Activated CD8-positive, alpha-beta memory T cell treated with anti-CD3 and anti-CD28 coated beads, Interleukin-2, amount 50 U/mL, for 24 hours (primary cell): ENCODE measurements around the gene PTP4A2.
"Not testable (repeated sequence)": the region's sequence is repeated elsewhere in the genome, so short reads cannot be mapped to it uniquely, and the experiment has no call there.

Experiments used
- DNase-seq: peaks from one replicate; pipeline ENCODE4 v3.0.0-alpha.2; 2020; ENCODE audit errors: extremely low read depth

PTP4A2 gene

GRCh38 chr1:31924839-31925238, 13.3 kb downstream of the PTP4A2 start:
- DNase-seq: no peak

- DNase-seq: no peak
Measured at GRCh38 chr1:31923901-31924535, 14.2 kb downstream of the PTP4A2 start.

- no peak for DNase-seq
Measured at GRCh38 chr1:31920956-31921355, 17.2 kb downstream of the PTP4A2 start.

- DNase-seq: no peak
Measured at GRCh38 chr1:31919591-31919990, 18.6 kb downstream of the PTP4A2 start.

DNA sequence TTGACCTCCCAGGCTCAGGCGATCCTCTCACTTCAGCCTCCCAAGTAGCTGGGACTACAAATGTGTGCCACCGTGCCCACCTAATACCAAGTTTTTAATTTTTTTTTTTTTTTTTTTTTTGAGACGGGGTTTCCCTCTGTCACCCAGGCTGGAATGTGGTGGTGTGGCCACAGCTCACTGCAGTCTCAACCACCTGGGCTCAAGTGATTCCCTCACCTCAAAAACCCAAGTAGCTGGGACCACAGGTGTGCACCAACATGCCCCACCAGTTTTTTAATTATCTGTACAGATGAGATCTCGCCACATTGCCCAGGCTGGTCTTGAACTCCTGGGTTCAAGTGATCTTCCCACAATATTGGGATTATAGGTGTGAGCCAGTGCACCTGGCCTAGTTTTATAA, 22.7 kb downstream of the PTP4A2 start:
- DNase-seq: no peak

DNA sequence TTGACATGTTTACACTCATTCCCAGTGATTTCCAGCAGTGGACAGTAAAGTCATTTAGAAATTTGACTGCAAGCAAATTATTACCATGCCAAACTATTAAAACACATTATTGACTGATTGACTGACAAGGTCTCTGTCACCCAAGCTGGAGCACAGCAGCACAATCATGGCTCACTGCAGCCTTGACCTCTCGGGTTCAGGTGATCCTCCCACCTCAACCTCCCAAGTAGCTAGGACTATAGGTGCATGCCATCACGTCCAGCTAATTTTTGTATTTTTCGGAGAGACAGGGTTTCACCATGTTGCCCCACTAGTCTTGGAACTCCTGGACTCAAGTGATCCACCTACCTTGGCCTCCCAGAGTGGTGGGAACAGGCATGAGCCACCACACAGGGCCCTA, 24.2 kb downstream of the PTP4A2 start:
- no peak for DNase-seq

GRCh38 chr1:31912839-31913239, 25.3 kb downstream of the PTP4A2 start:
- DNase-seq: no peak

GRCh38 chr1:31911994-31912780, 26.0 kb downstream of the PTP4A2 start:
- no peak for DNase-seq

GRCh38 chr1:31910933-31911332, 27.2 kb downstream of the PTP4A2 start:
- DNase-seq: no peak

DNA sequence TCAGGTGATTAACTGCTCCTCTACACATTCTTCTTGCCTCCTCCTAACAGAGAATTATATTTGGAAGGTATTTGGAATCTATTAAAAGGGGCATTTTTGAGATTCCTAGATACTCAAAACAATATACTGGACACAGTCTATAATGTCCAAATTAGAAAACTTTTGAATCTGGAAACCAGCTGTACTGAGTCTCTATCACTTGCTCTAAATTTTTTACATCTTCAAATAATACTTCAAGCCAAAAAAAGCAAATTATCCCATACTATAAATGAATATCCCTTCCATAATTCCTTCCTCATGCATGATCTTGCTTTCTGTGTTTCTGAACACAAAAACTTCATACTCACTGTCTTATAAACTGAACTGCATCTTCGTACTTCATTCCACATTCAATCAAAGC, 28.5 kb downstream of the PTP4A2 start:
- DNase-seq: no peak

- no peak for DNase-seq
Measured at GRCh38 chr1:31906557-31906956, 31.6 kb downstream of the PTP4A2 start.

- no peak for DNase-seq
Measured at GRCh38 chr1:31905681-31906080, 32.5 kb downstream of the PTP4A2 start.

GRCh38 chr1:31905093-31905509, 33.1 kb downstream of the PTP4A2 start:
- no peak for DNase-seq

DNA sequence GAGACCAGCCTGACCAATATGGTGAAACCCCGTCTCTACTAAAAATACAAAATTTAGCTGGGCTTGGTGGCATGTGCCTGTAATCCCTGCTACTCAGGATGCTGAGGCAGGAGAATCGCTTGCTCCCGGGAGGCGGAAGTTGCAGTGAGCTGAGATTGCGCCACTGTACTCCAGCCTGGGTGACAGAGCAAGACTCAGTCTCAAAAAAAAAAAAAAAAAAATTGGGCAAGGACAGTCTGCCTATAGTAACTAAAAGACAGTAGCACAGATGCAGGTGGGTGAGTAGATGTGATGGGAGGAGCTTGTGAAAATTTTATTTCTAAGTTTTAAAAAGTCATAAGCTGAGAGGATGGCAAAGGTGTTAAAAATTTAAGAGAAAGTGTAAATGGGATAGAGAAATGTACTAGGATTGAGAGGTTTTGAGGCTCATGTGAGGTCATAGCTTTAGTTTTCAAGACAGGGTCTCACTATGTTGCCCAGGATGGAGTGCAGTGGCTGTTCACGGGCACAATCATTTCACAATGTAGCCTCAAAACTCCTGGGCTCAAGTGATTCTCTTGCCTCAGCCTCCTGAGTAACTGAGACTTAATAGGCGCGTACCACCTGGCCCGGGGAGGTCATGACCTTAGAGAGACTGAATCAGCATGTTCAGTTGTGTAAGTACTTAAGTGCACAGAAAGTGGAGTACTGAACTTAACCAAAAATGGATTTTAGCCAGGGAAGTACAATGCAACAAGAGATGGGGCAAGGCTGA, 33.7 kb downstream of the PTP4A2 start:
- no peak for DNase-seq

GRCh38 chr1:31902510-31902860, 35.7 kb downstream of the PTP4A2 start:
- no peak for DNase-seq

GRCh38 chr1:31901838-31902509, 36.2 kb downstream of the PTP4A2 start:
- no peak for DNase-seq

GRCh38 chr1:31900790-31901189, 37.4 kb downstream of the PTP4A2 start:
- no peak for DNase-seq

GRCh38 chr1:31897526-31898100, 40.6 kb downstream of the PTP4A2 start:
- no peak for DNase-seq

GRCh38 chr1:31895474-31896198, 42.5 kb downstream of the PTP4A2 start:
- not testable (repeated sequence) for DNase-seq

- DNase-seq: no peak
Measured at GRCh38 chr1:31891280-31891679, 46.9 kb downstream of the PTP4A2 start.

DNA sequence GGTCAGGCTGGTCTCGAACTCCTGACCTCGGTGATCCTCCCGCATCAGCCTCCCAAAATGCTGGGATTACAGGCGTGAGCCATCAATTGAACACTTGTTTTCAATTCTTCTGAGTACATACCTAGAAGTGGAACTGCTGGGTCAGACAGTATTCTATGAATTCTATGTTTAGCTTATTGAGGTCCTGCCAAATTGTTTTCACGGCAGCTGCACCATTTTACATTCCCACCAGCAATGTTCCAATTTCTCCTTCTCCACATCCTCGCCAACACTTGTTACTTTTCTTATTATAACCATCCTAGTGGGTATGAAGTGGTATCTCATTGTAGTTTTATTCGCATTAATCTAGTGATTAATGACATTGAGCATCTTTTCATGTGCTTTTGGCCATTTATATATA, 49.9 kb downstream of the PTP4A2 start:
- no peak for DNase-seq
